ENCODE data around the gene OR2G6. TPM values are rescaled to one million over a fixed set of nuclear protein-coding genes. Genes with fewer than 3 reads are reported as not detected.
A peak's percentile ranks its signal among the peaks of the same experiment; 100 is the strongest.
"Not testable (repeated sequence)": the region's sequence is repeated elsewhere in the genome, so short reads cannot be mapped to it uniquely, and the experiment has no call there.

OR2G6 gene
- total and polyA plus RNA-seq, 9 of the 15 experiments (the other 6 are each of a cell fraction or from before 2014, with no cell fraction given): not detected

DNA sequence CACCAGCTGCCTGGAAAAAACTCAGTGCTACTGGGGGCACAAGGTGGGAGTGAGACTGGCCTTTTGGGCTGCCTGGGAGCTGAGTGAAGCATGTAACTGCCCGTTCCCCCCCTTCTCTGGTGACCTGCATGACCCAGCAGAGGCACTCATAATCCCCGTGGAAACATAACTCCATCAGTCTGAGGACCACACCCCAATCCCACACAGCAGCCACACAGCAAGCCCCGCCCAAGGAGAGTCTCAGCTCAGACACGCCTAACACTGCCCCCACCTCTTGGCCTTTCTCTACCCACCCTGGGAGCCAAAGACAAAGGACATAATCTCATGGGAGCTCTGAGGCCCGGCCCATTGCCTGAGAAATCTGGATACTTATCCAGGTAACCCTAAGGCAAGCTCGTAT lies 43.2 kb downstream of the OR2G6 start:
- H2AFZ ChIP-seq (ENCODE audit: low read depth, low read length); H4K20me1 ChIP-seq (replicated peaks; ENCODE audit: control insufficient read depth, insufficient read depth, low read length); DNase-seq (ENCODE audit: extremely low read depth in 1 of 4, low spot score in 3 of 4); H3K9me1 ChIP-seq (ENCODE audit: control insufficient read depth, insufficient read depth, low read length); H3K36me3 ChIP-seq (ENCODE audit: control insufficient read depth, insufficient read depth, low read length); H3K4me1 ChIP-seq (replicated peaks in 1 of 2; ENCODE audit: control insufficient read depth in 2 of 2, insufficient read depth in 2 of 2, low read length in 2 of 2); H3K79me2 ChIP-seq (ENCODE audit: control insufficient read depth, insufficient read depth, low read length); ATAC-seq; intact Hi-C loops (cut with micrococcal nuclease); H3K9ac ChIP-seq (ENCODE audit: insufficient read depth in 1 of 2, low read depth in 2 of 2, low read length in 2 of 2); in situ Hi-C loops (cut with MboI); CTCF ChIA-PET (ENCODE audit: low intra/inter-chr PET ratio); H3K4me3 ChIP-seq; H3K9me3 ChIP-seq (replicated peaks; ENCODE audit: control insufficient read depth, insufficient read depth, low read depth, low read length); H3K27ac ChIP-seq (ENCODE audit: extremely low read depth, low read depth, low read length); H3K27me3 ChIP-seq (ENCODE audit: control insufficient read depth in 2 of 2, insufficient read depth in 2 of 2, low read length in 2 of 2); FAIRE-seq; POLR2A ChIA-PET; H3K4me2 ChIP-seq (ENCODE audit: insufficient read depth, low read length); BruUV-seq (replicated peaks): not testable (repeated sequence)
- WGBS (ENCODE audit: insufficient coverage, low coverage, missing lambda C conversion rate): no CpG with 5 or more reads among the region's 6 CpGs

- ATAC-seq; H3K4me3 ChIP-seq; CTCF ChIA-PET (ENCODE audit: low intra/inter-chr PET ratio); H3K4me2 ChIP-seq (ENCODE audit: insufficient read depth, low read length); H3K9ac ChIP-seq (ENCODE audit: insufficient read depth in 1 of 2, low read depth in 2 of 2, low read length in 2 of 2); POLR2A ChIA-PET; H4K20me1 ChIP-seq (replicated peaks; ENCODE audit: control insufficient read depth, insufficient read depth, low read length); BruUV-seq (replicated peaks); H3K36me3 ChIP-seq (ENCODE audit: control insufficient read depth, insufficient read depth, low read length); H3K79me2 ChIP-seq (ENCODE audit: control insufficient read depth, insufficient read depth, low read length); DNase-seq (ENCODE audit: extremely low read depth in 1 of 4, low spot score in 3 of 4); in situ Hi-C loops (cut with MboI); H3K27ac ChIP-seq (ENCODE audit: extremely low read depth, low read depth, low read length); H3K9me1 ChIP-seq (ENCODE audit: control insufficient read depth, insufficient read depth, low read length); FAIRE-seq; H3K27me3 ChIP-seq (ENCODE audit: control insufficient read depth in 2 of 2, insufficient read depth in 2 of 2, low read length in 2 of 2); H2AFZ ChIP-seq (ENCODE audit: low read depth, low read length); H3K4me1 ChIP-seq (replicated peaks in 1 of 2; ENCODE audit: control insufficient read depth in 2 of 2, insufficient read depth in 2 of 2, low read length in 2 of 2); intact Hi-C loops (cut with micrococcal nuclease); H3K9me3 ChIP-seq (replicated peaks; ENCODE audit: control insufficient read depth, insufficient read depth, low read depth, low read length): not testable (repeated sequence)
- WGBS (ENCODE audit: insufficient coverage, low coverage, missing lambda C conversion rate): 0% methylated on average over 1 of the region's 3 CpGs
These were observed 54.8 kb downstream of the OR2G6 start, which contains the start of gene OR2T29 for GRCh38 chr1:248562672-248563071. OR2T29 (minus strand) TSS chr1:248562772; CDS start chr1:248559491, 3,281 bp downstream.

DNA sequence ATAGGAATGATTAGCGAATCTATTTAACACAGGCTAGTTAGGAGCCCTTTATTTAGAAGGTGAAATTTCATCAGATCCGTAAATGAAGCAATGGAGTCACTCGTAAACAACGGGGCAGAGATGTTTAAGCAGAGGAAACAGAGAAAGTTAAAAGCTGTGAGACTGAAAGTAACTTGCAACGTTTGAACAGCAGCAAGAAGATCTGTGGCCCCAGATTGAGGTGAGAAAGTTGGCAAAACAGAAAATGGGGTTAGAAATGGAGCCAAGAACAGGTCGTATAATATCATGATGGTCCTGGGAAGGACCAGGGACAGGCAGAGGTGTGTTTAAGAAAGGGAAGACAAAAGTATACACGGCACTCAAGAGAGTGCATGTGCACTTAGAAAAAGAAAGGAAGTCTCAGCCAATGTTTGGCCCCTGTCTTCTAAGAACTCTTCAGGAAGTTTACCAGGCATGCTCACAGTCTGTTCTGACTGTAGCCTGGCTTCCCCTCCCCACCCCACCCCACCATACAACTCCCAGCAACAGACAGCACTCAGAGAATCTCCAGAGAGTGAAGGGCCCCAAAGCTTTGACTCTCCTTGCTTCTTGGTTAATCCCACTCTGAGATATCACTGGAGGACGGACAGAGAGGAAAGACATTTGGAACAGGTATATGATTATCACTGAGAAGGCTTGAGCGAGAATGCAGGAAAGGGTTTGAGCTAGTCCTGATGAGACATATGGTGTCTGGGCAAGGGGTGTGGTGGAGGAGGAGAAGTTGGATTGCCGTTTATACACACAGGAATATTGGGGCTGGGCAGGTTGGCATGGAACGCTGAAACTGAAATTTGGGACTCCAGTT lies 57.9 kb downstream of the OR2G6 start:
- CTCF ChIA-PET (ENCODE audit: low intra/inter-chr PET ratio); H3K79me2 ChIP-seq (ENCODE audit: control insufficient read depth, insufficient read depth, low read length); H4K20me1 ChIP-seq (replicated peaks; ENCODE audit: control insufficient read depth, insufficient read depth, low read length); H3K4me1 ChIP-seq (replicated peaks in 1 of 2; ENCODE audit: control insufficient read depth in 2 of 2, insufficient read depth in 2 of 2, low read length in 2 of 2); H3K36me3 ChIP-seq (ENCODE audit: control insufficient read depth, insufficient read depth, low read length); H3K27ac ChIP-seq (ENCODE audit: extremely low read depth, low read depth, low read length); intact Hi-C loops (cut with micrococcal nuclease); H3K27me3 ChIP-seq (ENCODE audit: control insufficient read depth in 2 of 2, insufficient read depth in 2 of 2, low read length in 2 of 2); H3K4me2 ChIP-seq (ENCODE audit: insufficient read depth, low read length); H3K4me3 ChIP-seq; BruUV-seq (replicated peaks); ATAC-seq; H3K9me1 ChIP-seq (ENCODE audit: control insufficient read depth, insufficient read depth, low read length); DNase-seq (ENCODE audit: extremely low read depth in 1 of 4, low spot score in 3 of 4); H2AFZ ChIP-seq (ENCODE audit: low read depth, low read length); H3K9ac ChIP-seq (ENCODE audit: insufficient read depth in 1 of 2, low read depth in 2 of 2, low read length in 2 of 2); H3K9me3 ChIP-seq (replicated peaks; ENCODE audit: control insufficient read depth, insufficient read depth, low read depth, low read length); in situ Hi-C loops (cut with MboI); POLR2A ChIA-PET: not testable (repeated sequence)
- FAIRE-seq: peak; percentile 54
- WGBS (ENCODE audit: insufficient coverage, low coverage, missing lambda C conversion rate): 0% methylated on average over 6 of the region's 11 CpGs

GRCh38 chr1:248569049-248569448 lies 61.2 kb downstream of the OR2G6 start:
- ATAC-seq; H4K20me1 ChIP-seq (replicated peaks; ENCODE audit: control insufficient read depth, insufficient read depth, low read length); H3K36me3 ChIP-seq (ENCODE audit: control insufficient read depth, insufficient read depth, low read length); H3K9ac ChIP-seq (ENCODE audit: insufficient read depth in 1 of 2, low read depth in 2 of 2, low read length in 2 of 2); H3K4me3 ChIP-seq; FAIRE-seq; H3K79me2 ChIP-seq (ENCODE audit: control insufficient read depth, insufficient read depth, low read length); H2AFZ ChIP-seq (ENCODE audit: low read depth, low read length); in situ Hi-C loops (cut with MboI); intact Hi-C loops (cut with micrococcal nuclease); DNase-seq (ENCODE audit: extremely low read depth in 1 of 4, low spot score in 3 of 4); H3K27me3 ChIP-seq (ENCODE audit: control insufficient read depth in 2 of 2, insufficient read depth in 2 of 2, low read length in 2 of 2); H3K4me2 ChIP-seq (ENCODE audit: insufficient read depth, low read length); H3K27ac ChIP-seq (ENCODE audit: extremely low read depth, low read depth, low read length); H3K4me1 ChIP-seq (replicated peaks in 1 of 2; ENCODE audit: control insufficient read depth in 2 of 2, insufficient read depth in 2 of 2, low read length in 2 of 2); BruUV-seq (replicated peaks); POLR2A ChIA-PET; H3K9me3 ChIP-seq (replicated peaks; ENCODE audit: control insufficient read depth, insufficient read depth, low read depth, low read length); CTCF ChIA-PET (ENCODE audit: low intra/inter-chr PET ratio); H3K9me1 ChIP-seq (ENCODE audit: control insufficient read depth, insufficient read depth, low read length): not testable (repeated sequence)
- 0% methylated on average over 1 of the region's 2 CpGs for WGBS (ENCODE audit: insufficient coverage, low coverage, missing lambda C conversion rate)

Measured in K562 (cell line).